K562 (cell line): ENCODE results near the gene OSCAR.

Experiments
- CSDE1 ChIP-seq, 2 experiments: fragments of 450-650 bp; IDR thresholded peaks; 2 replicates each; pipeline ENCODE4 v1.6.1; 2016; ENCODE audit warnings: mild to moderate bottlenecking in 1 of 2
- ETV5 ChIP-seq: sonication (generic); formaldehyde crosslinking; IDR thresholded peaks from 2 replicates; pipeline ENCODE4 v1.4.0; 2020; ENCODE audit warnings: low read depth, mild to moderate bottlenecking, missing genetic modification reagents
- HDAC2 ChIP-seq: fragments of 450-650 bp; IDR thresholded peaks from 2 replicates; pipeline ENCODE4 v1.6.1; 2016; ENCODE audit warnings: mild to moderate bottlenecking
- MAFK ChIP-seq: IDR thresholded peaks from 2 replicates; pipeline ENCODE4 v1.6.1; 2011; ENCODE audit warnings: low read length, improper control_type of control experiment
- MXI1 ChIP-seq: IDR thresholded peaks from 2 replicates; pipeline ENCODE4 v1.6.1; 2011; ENCODE audit warnings: low read depth, mild to moderate bottlenecking, improper control_type of control experiment, low read length
- TEAD1 ChIP-seq, 2 experiments: fragments of 450-650 bp in 1 of 2; sonication (generic) in 1 of 2; formaldehyde crosslinking; IDR thresholded peaks; 2 replicates each; pipeline versions ENCODE4 v1.4.0 to v1.8.0; 2020 to 2022; ENCODE audit warnings: mild to moderate bottlenecking in 2 of 2, missing genetic modification reagents in 1 of 2
- ZBTB7A ChIP-seq: IDR thresholded peaks from 2 replicates; pipeline ENCODE4 v1.6.1; 2011; ENCODE audit warnings: low read depth, mild to moderate bottlenecking, low read length, moderate library complexity, borderline replicate concordance; ENCODE audit not compliant: control insufficient read depth
- TF ChIP-seq, protein P1 (sequence below): fragments of 450-650 bp; IDR thresholded peaks from 2 replicates; pipeline ENCODE4 v1.7.0; 2016; ENCODE audit warnings: borderline replicate concordance

DNA sequence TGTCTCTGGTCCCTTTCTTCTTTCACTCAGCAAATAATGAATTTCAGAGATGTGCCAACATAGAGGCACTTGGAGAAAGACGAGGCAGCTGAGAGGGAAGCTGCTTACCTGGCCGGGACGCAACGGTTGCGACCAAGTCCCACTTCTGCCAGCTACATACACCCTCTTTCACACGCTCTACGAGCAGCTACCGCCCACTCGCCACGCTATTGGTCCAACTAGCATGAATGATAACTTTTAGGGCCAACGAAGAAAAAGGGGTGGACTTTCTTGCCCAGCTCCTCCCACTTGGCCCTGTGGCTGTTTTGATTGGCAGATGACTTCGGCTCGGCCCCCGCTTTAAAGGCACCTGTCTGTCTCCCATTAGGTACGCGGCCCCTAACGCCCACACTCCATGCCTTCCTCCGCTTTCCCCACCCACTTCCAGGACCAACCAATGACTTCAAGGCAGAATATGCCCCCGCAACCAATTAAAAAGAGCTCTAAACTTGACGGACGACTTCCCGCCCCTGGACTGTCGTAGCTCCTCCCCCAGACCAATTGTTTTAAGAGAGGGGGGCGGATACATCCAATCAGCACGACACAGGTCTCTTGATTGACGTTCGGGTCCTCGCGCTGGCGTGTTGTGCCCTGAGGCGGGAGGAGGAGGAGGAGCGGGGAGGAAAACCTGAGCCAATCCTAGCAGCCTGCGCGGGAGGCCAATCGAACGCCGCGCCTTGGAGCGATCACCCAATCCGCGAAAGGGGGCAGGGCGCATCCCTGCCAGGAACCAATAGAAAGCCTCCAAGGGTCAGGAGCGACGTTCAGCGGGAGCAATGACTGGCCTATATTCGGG lies 36.5 kb upstream of the OSCAR start:
- TF ChIP-seq TEAD1 (CRISPR knock-in tag; IDR thresholded peaks at IDR 0.05) (no peak), MAFK (no peak), MXI1 (0 out of 2 replicates have a peak, but pooled peaks have one; percentile 12), HDAC2 (no peak), CSDE1 (IDR thresholded peaks at IDR 0.05) (no peak), ETV5 (CRISPR knock-in tag) (no peak), ZBTB7A (no peak)
- TF ChIP-seq, protein P1, sequence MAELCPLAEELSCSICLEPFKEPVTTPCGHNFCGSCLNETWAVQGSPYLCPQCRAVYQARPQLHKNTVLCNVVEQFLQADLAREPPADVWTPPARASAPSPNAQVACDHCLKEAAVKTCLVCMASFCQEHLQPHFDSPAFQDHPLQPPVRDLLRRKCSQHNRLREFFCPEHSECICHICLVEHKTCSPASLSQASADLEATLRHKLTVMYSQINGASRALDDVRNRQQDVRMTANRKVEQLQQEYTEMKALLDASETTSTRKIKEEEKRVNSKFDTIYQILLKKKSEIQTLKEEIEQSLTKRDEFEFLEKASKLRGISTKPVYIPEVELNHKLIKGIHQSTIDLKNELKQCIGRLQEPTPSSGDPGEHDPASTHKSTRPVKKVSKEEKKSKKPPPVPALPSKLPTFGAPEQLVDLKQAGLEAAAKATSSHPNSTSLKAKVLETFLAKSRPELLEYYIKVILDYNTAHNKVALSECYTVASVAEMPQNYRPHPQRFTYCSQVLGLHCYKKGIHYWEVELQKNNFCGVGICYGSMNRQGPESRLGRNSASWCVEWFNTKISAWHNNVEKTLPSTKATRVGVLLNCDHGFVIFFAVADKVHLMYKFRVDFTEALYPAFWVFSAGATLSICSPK: no peak
